T-helper 1 cell treated with Interleukin-12 subunit alpha and Interleukin-12 subunit beta and Interleukin-4 antibody, amounts not matched to agents 30 ng/mL and 1 ng/mL, for 36 hours (primary cell): ENCODE data around the gene DOCK4. TPM values are rescaled to one million over a fixed set of nuclear protein-coding genes. Genes with fewer than 3 reads are reported as not detected.

Experiments used
- intact Hi-C: fragments of 100-400 bp; cut with micrococcal nuclease; formaldehyde crosslinking; loops from one replicate; pipeline ENCODE4 v1.15.1; 2024
- total RNA-seq: library from RNA; stranded (reverse); gene quantifications from 2 replicates; pipeline ENCODE4 v1.2.3, GENCODE V29; 2022

The DOCK4 gene
- total RNA-seq, 1 donor from 2014 or later = 0.27 TPM

- intact Hi-C loops = no loop called here
Observed at GRCh38 chr7:111783854-111784253, 422.3 kb downstream of the DOCK4 start.

- intact Hi-C loops = no loop called here
Observed at GRCh38 chr7:111780527-111780926, 425.7 kb downstream of the DOCK4 start.

- intact Hi-C loops = no loop called here
Observed at GRCh38 chr7:111775206-111775605, 431.0 kb downstream of the DOCK4 start.

GRCh38 chr7:111772716-111773115 lies 433.5 kb downstream of the DOCK4 start:
- intact Hi-C loops = no loop called here

GRCh38 chr7:111771638-111772037 lies 434.6 kb downstream of the DOCK4 start:
- intact Hi-C loops = no loop called here

- intact Hi-C loops = no loop called here
Observed at GRCh38 chr7:111770116-111770515, 436.1 kb downstream of the DOCK4 start.

GRCh38 chr7:111765751-111766643 lies 440.2 kb downstream of the DOCK4 start:
- intact Hi-C loops = no loop called here

- intact Hi-C loops = no loop called here
Observed at GRCh38 chr7:111763221-111763801, 442.9 kb downstream of the DOCK4 start.

GRCh38 chr7:111762799-111763198 lies 443.4 kb downstream of the DOCK4 start:
- intact Hi-C loops = no loop called here

- intact Hi-C loops = no loop called here
Observed at GRCh38 chr7:111762211-111762610, 444.0 kb downstream of the DOCK4 start.

GRCh38 chr7:111760043-111760442 lies 446.2 kb downstream of the DOCK4 start:
- intact Hi-C loops = no loop called here

- intact Hi-C loops = loop anchor here (10.0 kb wide), 1 partner anchor 1946 kb away; no protein-coding TSS in a partner anchor
Observed at GRCh38 chr7:111758332-111758731, 447.9 kb downstream of the DOCK4 start.

- intact Hi-C loops = loop anchor here (10.0 kb wide), 1 partner anchor 1948 kb away; no protein-coding TSS in a partner anchor
Observed at GRCh38 chr7:111756687-111757178, 449.5 kb downstream of the DOCK4 start.

GRCh38 chr7:111755383-111755782 lies 450.8 kb downstream of the DOCK4 start:
- intact Hi-C loops = loop anchor here (10.0 kb wide), 1 partner anchor 1949 kb away; no protein-coding TSS in a partner anchor

- intact Hi-C loops = loop anchor here (10.0 kb wide), 1 partner anchor 1951 kb away; no protein-coding TSS in a partner anchor
Observed at GRCh38 chr7:111753968-111754367, 452.2 kb downstream of the DOCK4 start.

GRCh38 chr7:111752022-111752582 lies 454.1 kb downstream of the DOCK4 start:
- intact Hi-C loops = loop anchor here (1.0 to 10.0 kb wide), 3 partner anchors 663 to 1953 kb away; no protein-coding TSS in a partner anchor

GRCh38 chr7:111750878-111751277 lies 455.3 kb downstream of the DOCK4 start:
- intact Hi-C loops = loop anchor here (10.0 kb wide), 1 partner anchor 1954 kb away; no protein-coding TSS in a partner anchor

GRCh38 chr7:111750228-111750627 lies 456.0 kb downstream of the DOCK4 start:
- intact Hi-C loops = loop anchor here (10.0 kb wide), 1 partner anchor 1955 kb away; no protein-coding TSS in a partner anchor

- intact Hi-C loops = loop anchor here (10.0 kb wide), 2 partner anchors 455 to 1955 kb away; partner anchors contain the start of genes DOCK4 and ZNF277
Observed at GRCh38 chr7:111749625-111750024, 456.6 kb downstream of the DOCK4 start.

GRCh38 chr7:111747718-111748117 lies 458.5 kb downstream of the DOCK4 start:
- intact Hi-C loops = loop anchor here (10.0 kb wide), 1 partner anchor 457 kb away; the partner anchor contains the start of genes DOCK4 and ZNF277

- intact Hi-C loops = loop anchor here (10.0 kb wide), 1 partner anchor 458 kb away; the partner anchor contains the start of genes DOCK4 and ZNF277
Observed at GRCh38 chr7:111746950-111747349, 459.2 kb downstream of the DOCK4 start.
